ENCODE data around the gene ADAMTSL3.

The ADAMTSL3 gene

DNA sequence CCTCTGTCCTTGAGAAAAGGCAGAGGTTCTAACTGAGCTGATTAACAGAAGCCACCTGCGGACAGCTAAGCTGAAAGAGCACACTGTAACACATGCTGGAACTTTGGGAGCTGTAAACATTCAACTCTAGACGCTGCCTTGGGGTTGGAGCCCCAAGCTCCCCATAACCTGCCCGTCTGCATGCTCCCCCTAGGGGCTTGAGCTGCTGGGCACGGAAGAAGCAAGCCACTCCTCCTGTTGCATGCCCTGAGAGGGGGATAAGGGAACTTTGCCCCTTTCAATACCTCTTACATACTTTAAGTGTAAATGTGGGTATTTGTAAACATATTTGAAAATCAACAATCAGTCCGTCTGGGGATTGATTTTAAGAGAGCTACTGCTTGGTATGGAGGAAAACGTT is 188.4 kb downstream of the ADAMTSL3 start:
- TF ChIP-seq, protein P1, sequence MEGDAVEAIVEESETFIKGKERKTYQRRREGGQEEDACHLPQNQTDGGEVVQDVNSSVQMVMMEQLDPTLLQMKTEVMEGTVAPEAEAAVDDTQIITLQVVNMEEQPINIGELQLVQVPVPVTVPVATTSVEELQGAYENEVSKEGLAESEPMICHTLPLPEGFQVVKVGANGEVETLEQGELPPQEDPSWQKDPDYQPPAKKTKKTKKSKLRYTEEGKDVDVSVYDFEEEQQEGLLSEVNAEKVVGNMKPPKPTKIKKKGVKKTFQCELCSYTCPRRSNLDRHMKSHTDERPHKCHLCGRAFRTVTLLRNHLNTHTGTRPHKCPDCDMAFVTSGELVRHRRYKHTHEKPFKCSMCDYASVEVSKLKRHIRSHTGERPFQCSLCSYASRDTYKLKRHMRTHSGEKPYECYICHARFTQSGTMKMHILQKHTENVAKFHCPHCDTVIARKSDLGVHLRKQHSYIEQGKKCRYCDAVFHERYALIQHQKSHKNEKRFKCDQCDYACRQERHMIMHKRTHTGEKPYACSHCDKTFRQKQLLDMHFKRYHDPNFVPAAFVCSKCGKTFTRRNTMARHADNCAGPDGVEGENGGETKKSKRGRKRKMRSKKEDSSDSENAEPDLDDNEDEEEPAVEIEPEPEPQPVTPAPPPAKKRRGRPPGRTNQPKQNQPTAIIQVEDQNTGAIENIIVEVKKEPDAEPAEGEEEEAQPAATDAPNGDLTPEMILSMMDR (conservative IDR thresholded peaks at IDR 0.05; ENCODE audit: low read length), result no peak
- no peak for TF ChIP-seq EZH2phosphoT487 (IDR thresholded peaks at IDR 0.05; ENCODE audit: borderline replicate concordance)
- Histone ChIP-seq H3K4me3 (ENCODE audit: low read length, poor library complexity, severe bottlenecking) (no peak overlapping the region), H3K36me3 (ENCODE audit: insufficient read depth, low read length) (no peaks in the 10 kb centered on the region), H3K4me1 (ENCODE audit: insufficient read depth, low read length, poor library complexity, severe bottlenecking) (no peaks in the 10 kb centered on the region), H4K20me1 (ENCODE audit: insufficient read depth, low read length, poor library complexity, severe bottlenecking) (no peaks in the 10 kb centered on the region), H3K9me3 (ENCODE audit: insufficient read depth, low read depth, low read length) (no peaks in the 10 kb centered on the region), H3K4me2 (ENCODE audit: low read depth, low read length, poor library complexity, severe bottlenecking) (no peak overlapping the region), H2AFZ (ENCODE audit: low read length) (no peak overlapping the region), H3K9me2 (replicated peaks; ENCODE audit: low read depth, low read length) (no peaks in the 10 kb centered on the region), H3K9ac (ENCODE audit: low read depth, low read length, poor library complexity, severe bottlenecking) (no peak overlapping the region), H3K27me3 (ENCODE audit: insufficient read depth, low read length, poor library complexity, severe bottlenecking) (no peaks in the 10 kb centered on the region), H3K79me2 (ENCODE audit: insufficient read depth, low read length) (no peaks in the 10 kb centered on the region), H3F3A (ENCODE audit: low read depth) (no peaks in the 10 kb centered on the region)

DNA sequence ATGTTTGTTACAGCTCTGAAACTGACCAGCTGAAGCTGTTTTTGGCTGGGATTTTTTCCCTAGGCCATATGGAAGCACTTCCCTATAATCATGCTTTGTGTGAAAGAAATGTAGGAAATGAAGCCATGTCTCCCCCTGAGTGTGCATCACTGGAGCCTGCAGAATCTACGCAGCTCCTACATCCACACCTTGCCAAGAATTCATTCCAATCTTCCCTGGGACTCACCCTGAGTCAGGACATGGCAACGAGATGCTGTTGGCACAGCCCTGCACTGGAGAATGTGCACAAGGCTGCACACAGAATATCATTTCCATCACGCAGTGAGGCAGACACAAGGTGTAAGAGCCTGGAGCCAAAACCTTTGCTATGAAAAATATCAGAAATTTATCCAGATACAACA is 189.5 kb downstream of the ADAMTSL3 start:
- Histone ChIP-seq H3K4me2 (ENCODE audit: low read depth, low read length, poor library complexity, severe bottlenecking) (no peak overlapping the region), H3K9me3 (ENCODE audit: insufficient read depth, low read depth, low read length) (no peaks in the 10 kb centered on the region), H2AFZ (ENCODE audit: low read length) (no peak overlapping the region), H3F3A (ENCODE audit: low read depth) (no peaks in the 10 kb centered on the region), H3K79me2 (ENCODE audit: insufficient read depth, low read length) (no peaks in the 10 kb centered on the region), H3K9ac (ENCODE audit: low read depth, low read length, poor library complexity, severe bottlenecking) (no peak overlapping the region), H3K4me3 (ENCODE audit: low read length, poor library complexity, severe bottlenecking) (no peak overlapping the region), H3K36me3 (ENCODE audit: insufficient read depth, low read length) (no peaks in the 10 kb centered on the region), H3K27me3 (ENCODE audit: insufficient read depth, low read length, poor library complexity, severe bottlenecking) (no peaks in the 10 kb centered on the region), H4K20me1 (ENCODE audit: insufficient read depth, low read length, poor library complexity, severe bottlenecking) (no peaks in the 10 kb centered on the region), H3K4me1 (ENCODE audit: insufficient read depth, low read length, poor library complexity, severe bottlenecking) (no peaks in the 10 kb centered on the region), H3K9me2 (replicated peaks; ENCODE audit: low read depth, low read length) (no peaks in the 10 kb centered on the region)
- TF ChIP-seq EZH2phosphoT487 (IDR thresholded peaks at IDR 0.05; ENCODE audit: borderline replicate concordance), result no peak
- TF ChIP-seq, protein P1 (conservative IDR thresholded peaks at IDR 0.05; ENCODE audit: low read length), result no peak

DNA sequence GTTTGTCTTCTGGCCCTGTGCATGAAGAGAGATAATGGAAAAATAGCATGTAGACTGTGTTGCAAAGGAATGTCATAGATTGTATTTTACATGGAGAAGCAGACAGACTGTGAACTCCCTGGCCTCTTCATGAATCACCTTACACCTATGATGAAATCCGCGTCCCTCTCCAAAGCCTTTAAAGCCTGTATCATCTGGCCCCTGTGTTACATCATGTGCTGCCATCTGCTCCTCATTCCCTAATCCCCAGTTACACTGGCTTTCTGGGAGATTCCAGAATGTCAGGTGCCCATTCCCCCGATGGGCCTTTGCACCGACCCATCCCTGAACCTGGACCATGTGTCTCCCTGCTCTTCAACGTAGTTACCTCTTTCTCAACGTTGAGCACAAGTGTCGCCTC is 190.8 kb downstream of the ADAMTSL3 start:
- no peaks in the 10 kb centered on the region for H3K27me3 ChIP-seq (ENCODE audit: insufficient read depth, low read length, poor library complexity, severe bottlenecking)

More for the DNA sequence above, 190.8 kb downstream of the ADAMTSL3 start:
- no peak overlapping the region for H3K4me2 ChIP-seq (ENCODE audit: low read depth, low read length, poor library complexity, severe bottlenecking)
- no peaks in the 10 kb centered on the region for H3K9me3 ChIP-seq (ENCODE audit: insufficient read depth, low read depth, low read length)
- H3K79me2 ChIP-seq (ENCODE audit: insufficient read depth, low read length), result no peaks in the 10 kb centered on the region
- H3K36me3 ChIP-seq (ENCODE audit: insufficient read depth, low read length), result no peaks in the 10 kb centered on the region
- H2AFZ ChIP-seq (ENCODE audit: low read length), result no peak overlapping the region
- no peaks in the 10 kb centered on the region for H3K9me2 ChIP-seq (replicated peaks; ENCODE audit: low read depth, low read length)
- no peak overlapping the region for H3K4me3 ChIP-seq (ENCODE audit: low read length, poor library complexity, severe bottlenecking)
- TF ChIP-seq, protein P1 (conservative IDR thresholded peaks at IDR 0.05; ENCODE audit: low read length), result no peak
- no peak for TF ChIP-seq EZH2phosphoT487 (IDR thresholded peaks at IDR 0.05; ENCODE audit: borderline replicate concordance)
- no peak overlapping the region for H3K9ac ChIP-seq (ENCODE audit: low read depth, low read length, poor library complexity, severe bottlenecking)
- H3K4me1 ChIP-seq (ENCODE audit: insufficient read depth, low read length, poor library complexity, severe bottlenecking), result no peaks in the 10 kb centered on the region
- no peaks in the 10 kb centered on the region for H4K20me1 ChIP-seq (ENCODE audit: insufficient read depth, low read length, poor library complexity, severe bottlenecking)
- no peaks in the 10 kb centered on the region for H3F3A ChIP-seq (ENCODE audit: low read depth)
